Measurements from ENCODE around the gene FEM1B. TPM values are rescaled to one million over a fixed set of nuclear protein-coding genes. Genes with fewer than 3 reads are reported as not detected.

Gene FEM1B
- total RNA-seq, 1 donor from 2014 or later = 73.5 TPM

GRCh38 chr15:68252925-68253534 is 24.5 kb upstream of the FEM1B start:
- FAIRE-seq (peak; percentile 13), DNase-seq (ENCODE audit: low read depth) (peak; percentile 79)
- Histone ChIP-seq H3K4me3 (ENCODE audit: low read depth, low read length) (no peak overlapping the region), H3K27me3 (ENCODE audit: control insufficient read depth, insufficient read depth, low read length) (no peaks in the 10 kb centered on the region), H3K36me3 (ENCODE audit: control insufficient read depth, insufficient read depth, low read length) (no peaks in the 10 kb centered on the region)
- peak; percentile 69 for TF ChIP-seq CTCF (IDR thresholded peaks at IDR 0.05; ENCODE audit: insufficient read depth, low read length, severe bottlenecking)

- Histone ChIP-seq H3K4me3 (ENCODE audit: low read depth, low read length) (peak overlapping the region; percentile 30), H3K27me3 (ENCODE audit: control insufficient read depth, insufficient read depth, low read length) (no peaks in the 10 kb centered on the region), H3K36me3 (ENCODE audit: control insufficient read depth, insufficient read depth, low read length) (no peaks in the 10 kb centered on the region)
- FAIRE-seq (no peak), DNase-seq (ENCODE audit: low read depth) (peak; percentile 90)
- no peak for TF ChIP-seq CTCF (IDR thresholded peaks at IDR 0.05; ENCODE audit: insufficient read depth, low read length, severe bottlenecking)
Measured at GRCh38 chr15:68256675-68257450, 20.7 kb upstream of the FEM1B start.

- no peak overlapping the region for H3K4me3 ChIP-seq (ENCODE audit: low read depth, low read length)
- no peaks in the 10 kb centered on the region for H3K36me3 ChIP-seq (ENCODE audit: control insufficient read depth, insufficient read depth, low read length)
- FAIRE-seq = no peak
- peak; percentile 44 for DNase-seq (ENCODE audit: low read depth)
- no peak for TF ChIP-seq CTCF (IDR thresholded peaks at IDR 0.05; ENCODE audit: insufficient read depth, low read length, severe bottlenecking)
- no peaks in the 10 kb centered on the region for H3K27me3 ChIP-seq (ENCODE audit: control insufficient read depth, insufficient read depth, low read length)
Measured at GRCh38 chr15:68258692-68259091, 18.9 kb upstream of the FEM1B start.

- no peak for FAIRE-seq
- no peak overlapping the region for H3K4me3 ChIP-seq (ENCODE audit: low read depth, low read length)
- TF ChIP-seq CTCF (IDR thresholded peaks at IDR 0.05; ENCODE audit: insufficient read depth, low read length, severe bottlenecking) = no peak
- no peaks in the 10 kb centered on the region for H3K27me3 ChIP-seq (ENCODE audit: control insufficient read depth, insufficient read depth, low read length)
- no peak for DNase-seq (ENCODE audit: low read depth)
- H3K36me3 ChIP-seq (ENCODE audit: control insufficient read depth, insufficient read depth, low read length) = no peaks in the 10 kb centered on the region
Measured at GRCh38 chr15:68259883-68260282, 17.7 kb upstream of the FEM1B start.

GRCh38 chr15:68261241-68261640 is 16.3 kb upstream of the FEM1B start:
- no peak for TF ChIP-seq CTCF (IDR thresholded peaks at IDR 0.05; ENCODE audit: insufficient read depth, low read length, severe bottlenecking)
- no peak overlapping the region for H3K4me3 ChIP-seq (ENCODE audit: low read depth, low read length)
- H3K36me3 ChIP-seq (ENCODE audit: control insufficient read depth, insufficient read depth, low read length) = no peaks in the 10 kb centered on the region
- no peaks in the 10 kb centered on the region for H3K27me3 ChIP-seq (ENCODE audit: control insufficient read depth, insufficient read depth, low read length)
- FAIRE-seq (no peak), DNase-seq (ENCODE audit: low read depth) (peak; percentile 71)

Data from bronchial epithelial cell (primary cell).